G401.6 (cell line): Measurements from ENCODE around the gene PAPPA.

Experiments
- FAIRE-seq: peaks from 2 replicates; lab custom pipeline; 2012; peaks lifted over from hg19 to GRCh38; lab: Jason Lieb, UNC

PAPPA gene

DNA sequence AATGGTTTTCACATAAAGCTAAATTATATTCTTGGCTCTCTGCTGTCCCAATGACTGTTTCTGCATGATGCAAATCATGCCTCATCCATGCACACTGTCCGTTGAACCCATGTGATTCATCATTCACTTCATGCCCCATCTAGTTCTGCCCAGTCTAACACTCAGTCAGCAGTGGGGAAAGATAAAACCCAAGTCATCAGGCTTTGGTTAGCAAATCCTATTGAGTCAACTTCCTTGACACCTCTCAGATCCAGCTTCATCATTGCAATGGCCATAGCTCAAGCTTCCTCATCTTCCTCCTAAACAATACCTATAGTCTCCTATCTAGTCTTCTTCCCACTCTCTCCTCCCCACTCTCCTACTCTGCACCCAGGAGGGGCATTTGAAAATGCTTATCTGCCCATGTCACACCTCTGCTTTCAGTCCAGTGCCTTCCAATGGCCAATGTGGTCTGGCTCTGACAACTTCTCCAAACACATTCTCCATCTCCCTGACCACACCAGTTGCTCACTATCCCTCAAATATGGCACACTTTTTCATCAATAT is 267.5 kb downstream of the PAPPA start:
- FAIRE-seq, result no peak

DNA sequence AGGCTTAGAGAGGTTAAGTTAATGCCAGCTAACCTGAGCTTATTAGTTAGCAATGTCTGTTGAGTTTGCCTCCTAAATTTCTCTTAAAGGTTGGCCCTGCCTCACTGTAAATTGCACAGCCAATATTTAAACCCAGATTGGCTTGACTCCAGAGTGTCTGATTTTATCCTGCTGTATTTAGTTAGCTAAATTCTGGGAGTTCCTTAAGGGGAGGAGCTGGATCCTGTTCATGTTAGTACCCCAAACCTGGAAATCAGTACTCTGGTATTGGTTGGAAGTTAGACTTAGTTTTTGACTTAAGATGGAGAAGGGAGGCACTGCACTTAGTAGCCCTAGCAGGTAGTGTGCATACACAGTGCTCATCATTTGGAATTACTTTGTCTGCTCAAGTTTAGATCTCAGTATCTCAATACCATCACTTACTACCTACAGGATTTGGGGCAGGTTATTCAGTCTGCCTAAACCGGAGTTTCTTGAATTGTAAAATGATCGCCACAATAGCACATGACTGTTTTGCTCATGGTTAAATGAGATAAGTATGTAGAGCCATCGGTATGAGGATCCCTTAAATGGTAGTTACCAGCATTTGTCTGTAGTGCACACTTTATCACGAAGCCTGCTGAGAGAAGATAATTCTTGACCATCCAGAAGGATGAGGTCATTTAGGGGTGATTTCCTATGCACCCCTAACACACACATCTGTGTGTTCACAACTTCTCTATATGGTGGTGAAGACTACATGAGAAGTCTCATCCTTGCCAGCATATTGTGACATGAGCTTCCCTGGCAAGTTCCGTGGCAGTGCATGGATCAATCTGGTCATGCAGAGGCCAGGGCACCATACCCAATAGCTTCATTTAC is 268.8 kb downstream of the PAPPA start:
- no peak for FAIRE-seq

DNA sequence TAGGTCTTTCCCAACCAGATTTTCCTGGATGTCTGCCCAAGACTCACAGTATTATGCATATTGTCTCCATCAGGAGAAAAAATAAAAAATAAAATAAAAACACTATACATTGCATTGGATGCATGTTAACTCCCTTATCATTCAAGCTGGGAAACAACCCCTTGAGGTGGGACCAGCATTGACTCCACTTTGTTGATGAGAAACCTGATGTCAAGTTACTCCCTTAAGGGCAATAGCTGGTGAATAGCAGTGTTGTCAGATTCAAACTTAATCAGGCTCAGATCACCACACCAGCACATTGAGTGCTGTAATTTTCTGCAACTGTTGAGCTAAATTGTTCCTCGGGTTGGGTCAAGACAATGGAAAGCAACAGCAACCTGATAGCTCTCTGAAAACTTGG is 269.6 kb downstream of the PAPPA start:
- no peak for FAIRE-seq

DNA sequence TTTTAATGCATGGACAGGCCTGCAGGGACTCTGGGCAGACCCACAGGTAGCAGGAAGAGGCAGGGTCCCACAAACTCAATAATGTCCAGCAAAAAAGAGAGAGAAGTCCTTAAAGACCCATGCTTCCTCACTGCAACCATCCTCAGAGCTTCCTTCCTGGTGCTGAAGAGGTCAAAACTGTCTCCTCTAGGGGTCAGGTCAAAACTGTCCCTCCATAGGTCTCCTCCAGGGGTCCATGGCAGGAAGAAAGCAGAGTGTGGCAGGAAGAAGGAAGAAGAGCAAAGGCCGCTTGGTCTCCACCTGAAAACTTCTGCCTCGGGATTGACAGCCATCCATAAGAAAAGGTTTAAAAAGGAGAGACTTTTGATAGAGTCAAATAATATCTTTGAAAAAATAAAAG is 271.7 kb downstream of the PAPPA start:
- no peak for FAIRE-seq

DNA sequence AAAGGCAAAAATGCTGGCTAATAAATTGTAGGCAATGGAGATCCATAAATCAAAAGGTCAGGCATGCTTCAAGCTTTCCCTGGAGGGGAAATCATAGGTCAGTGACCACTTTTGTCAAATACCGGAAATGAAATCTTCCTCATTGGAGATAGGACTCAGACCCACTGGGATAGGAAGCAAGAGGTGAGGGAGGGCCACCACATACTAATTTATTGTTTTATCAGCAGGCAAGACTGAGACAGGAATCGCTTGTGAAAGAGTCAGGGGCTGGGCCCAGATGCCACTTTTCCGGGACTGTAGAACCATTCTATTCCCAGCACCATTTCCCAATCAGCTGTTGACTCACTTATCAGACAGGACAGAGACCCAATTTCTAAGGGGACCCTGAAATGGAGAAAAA is 277.3 kb downstream of the PAPPA start:
- no peak for FAIRE-seq

DNA sequence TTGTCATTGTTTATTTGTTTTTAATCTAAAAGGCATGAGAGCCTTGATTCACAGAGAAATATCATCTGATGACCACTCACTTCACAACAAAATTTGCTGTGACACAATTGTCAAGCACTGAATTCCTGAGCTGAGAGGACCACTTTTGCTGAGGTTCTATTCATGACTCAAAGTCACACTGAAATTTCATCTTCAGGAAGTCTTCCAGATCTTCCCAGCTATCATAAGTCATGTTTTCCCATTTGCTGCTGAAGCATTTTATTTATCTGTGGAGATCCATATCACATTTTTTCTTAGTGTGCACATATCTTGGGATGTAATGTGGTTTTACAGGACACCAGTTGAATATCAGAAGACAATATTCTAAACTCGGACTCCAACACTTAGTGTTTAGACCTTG is 278.5 kb downstream of the PAPPA start:
- no peak for FAIRE-seq

DNA sequence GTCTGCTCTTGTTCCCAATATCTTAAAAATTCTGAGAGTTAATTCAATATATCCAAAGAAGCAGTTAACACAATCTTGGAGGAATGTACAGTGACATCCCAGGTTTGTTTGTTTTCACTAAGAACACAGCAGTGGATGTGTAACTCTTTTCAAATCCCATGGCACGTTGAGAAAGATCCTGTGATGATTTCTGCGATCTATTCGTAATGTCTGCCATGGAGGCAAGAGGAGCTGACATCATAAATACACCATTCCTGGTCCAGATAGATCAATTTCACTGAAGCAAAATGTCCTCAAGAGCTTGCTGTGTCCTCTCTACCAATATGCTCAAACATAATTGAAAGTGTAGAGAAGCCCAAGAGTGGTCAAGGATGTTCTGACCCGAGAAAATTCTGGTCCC is 280.7 kb downstream of the PAPPA start:
- FAIRE-seq, result no peak

DNA sequence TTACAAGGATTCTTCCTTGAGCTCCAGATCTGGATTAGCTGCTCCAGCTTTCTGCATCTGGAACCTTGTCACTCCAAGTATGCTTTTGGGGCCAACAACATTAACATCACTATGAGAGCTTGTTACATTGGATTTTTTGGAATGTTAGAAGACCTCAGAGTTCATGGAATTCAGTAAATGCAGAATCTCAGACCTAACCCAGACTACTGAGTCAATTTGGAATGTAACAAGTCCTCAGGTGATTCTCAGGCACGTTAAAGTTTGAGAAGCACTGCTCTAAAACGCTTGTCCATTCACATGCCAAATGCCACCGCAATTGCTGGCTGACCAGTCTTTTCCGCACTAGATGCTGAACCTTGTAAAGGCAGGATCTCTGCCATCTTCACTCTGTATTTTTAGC is 282.1 kb downstream of the PAPPA start:
- no peak for FAIRE-seq

DNA sequence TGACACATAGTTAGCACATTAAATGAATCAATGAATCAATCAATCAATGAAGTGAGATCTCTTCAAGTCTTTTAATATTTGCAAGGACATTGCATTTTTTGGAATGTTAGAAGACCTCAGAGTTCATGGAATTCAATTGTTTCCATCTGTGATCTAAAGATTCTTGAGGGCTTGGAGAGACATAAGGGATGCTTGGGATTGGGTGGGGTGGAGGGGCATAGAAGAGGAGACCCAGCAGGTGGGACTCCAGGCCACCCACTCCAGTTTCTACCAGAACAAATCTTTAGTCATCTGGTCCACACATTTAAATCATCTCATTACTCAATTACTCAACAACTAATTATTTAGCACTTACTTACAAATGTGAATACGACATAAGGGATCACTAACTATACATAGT is 282.5 kb downstream of the PAPPA start:
- FAIRE-seq, result no peak

DNA sequence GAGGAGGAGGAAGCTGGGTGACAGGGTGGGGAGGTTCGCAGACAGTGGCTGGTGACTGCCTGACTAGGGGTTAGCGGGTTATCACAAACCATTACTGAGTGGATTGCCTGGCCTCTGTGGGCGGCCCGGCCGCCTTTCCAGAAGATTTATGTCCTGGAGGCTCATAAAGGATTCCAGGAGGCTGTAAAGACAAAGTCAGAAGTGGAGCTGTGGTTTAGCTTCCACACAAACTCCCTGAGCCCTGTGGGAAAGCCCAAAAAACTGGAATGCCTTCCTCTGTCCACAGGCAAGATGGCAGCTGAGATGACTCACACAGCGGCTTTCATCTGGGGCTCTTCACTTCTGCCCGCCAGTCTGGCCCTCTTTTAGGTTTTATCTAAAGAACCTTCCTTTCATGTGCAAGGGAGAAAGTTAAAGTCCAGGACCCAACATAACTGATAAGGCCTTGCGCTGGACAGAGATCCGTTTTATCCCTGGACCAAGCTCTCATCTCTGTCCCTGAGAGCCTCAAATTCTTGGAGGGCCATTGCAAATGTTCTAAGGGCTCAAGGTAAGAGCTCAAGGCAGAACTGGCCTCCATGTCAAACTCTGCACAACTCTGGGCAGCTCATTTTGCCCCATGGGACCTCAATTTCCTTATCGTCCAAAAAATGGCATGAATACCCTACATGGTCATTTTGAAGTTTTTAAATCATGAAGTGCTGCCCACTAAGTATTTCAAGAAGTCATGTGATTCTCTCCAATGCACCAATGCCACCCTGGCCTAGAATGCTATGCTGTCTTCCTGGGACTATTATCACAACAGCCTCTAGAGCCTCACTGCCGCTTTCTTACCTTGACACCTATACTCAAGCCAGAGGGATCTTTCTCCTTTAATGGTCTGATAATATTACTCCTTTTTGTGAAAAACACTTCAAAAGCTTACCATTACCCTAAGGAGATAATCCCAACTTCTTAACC is 284.1 kb downstream of the PAPPA start:
- no peak for FAIRE-seq

DNA sequence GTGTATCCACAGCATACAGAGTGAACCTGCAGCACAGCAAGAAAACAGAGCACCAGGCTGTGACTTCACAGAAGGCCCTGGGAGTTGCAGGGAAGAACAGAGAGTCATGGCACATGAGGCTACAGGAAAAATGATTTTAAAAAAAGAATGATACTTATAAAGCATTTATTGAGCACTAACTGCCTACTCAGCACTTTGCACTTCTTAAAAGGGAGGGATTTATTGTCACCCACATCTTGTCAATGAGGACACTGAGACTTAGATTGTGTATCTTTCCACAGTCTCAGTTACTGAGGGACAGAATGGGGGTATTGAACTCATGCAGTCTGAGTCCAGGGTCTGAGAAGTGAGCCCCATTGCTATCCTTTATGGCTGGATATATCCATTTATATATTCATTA is 288.9 kb downstream of the PAPPA start:
- FAIRE-seq, result no peak

DNA sequence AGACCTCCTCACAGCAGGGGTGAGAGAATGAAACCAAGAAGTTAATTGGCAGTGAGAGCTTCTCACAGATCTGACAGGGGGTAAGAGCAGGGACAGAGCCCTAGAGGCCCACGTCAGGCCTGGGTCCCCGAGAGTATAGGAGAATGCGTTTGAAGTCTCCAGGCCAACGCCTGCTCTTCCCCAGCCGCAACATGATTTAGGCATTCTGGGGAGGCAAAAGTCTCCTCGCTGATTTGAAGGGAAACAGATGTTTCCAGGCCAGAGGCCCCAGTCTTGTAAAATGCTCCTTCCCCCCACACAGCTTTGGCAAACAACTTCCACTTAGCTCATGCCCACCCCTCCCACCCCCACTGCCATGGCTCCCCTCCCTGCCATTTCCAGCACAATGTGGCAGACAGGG is 294.3 kb downstream of the PAPPA start:
- FAIRE-seq, result no peak

DNA sequence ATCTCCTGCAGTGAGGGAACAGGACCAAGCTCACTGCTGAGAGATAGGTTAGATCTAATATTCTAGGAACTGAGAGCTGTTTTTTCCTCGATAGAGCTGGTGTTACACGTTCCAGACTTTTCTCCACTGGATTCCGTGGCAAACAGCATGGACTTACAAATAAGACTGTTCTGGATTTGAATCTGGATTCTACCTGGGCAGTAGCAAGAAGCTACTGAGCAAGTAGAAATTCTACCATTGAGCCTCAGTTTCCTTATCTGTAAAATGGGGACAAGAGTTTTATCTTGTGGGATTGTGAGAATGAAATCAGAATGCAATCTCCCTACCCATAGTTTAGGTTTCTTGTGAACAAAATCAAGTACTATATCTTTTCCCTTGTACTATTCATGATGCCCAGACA is 294.8 kb downstream of the PAPPA start:
- no peak for FAIRE-seq

DNA sequence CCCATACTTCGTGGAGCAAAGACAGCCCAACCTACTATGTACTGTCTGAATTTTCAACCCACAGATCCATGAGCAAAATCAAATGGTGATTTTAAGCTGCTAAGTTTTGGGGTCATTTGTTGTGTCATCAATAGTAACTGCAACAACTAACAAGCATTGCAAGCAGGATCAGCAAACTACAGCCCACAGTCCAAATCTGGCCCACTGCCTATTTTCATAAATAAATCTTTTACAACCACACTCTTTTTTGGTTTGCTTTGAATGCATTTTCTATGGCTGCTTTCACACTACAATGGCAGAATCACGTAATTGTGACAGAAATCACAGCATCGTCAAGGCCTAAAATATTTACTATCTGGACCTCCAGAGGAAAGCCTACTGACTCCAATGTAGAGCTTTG is 296.4 kb downstream of the PAPPA start:
- FAIRE-seq, result no peak

DNA sequence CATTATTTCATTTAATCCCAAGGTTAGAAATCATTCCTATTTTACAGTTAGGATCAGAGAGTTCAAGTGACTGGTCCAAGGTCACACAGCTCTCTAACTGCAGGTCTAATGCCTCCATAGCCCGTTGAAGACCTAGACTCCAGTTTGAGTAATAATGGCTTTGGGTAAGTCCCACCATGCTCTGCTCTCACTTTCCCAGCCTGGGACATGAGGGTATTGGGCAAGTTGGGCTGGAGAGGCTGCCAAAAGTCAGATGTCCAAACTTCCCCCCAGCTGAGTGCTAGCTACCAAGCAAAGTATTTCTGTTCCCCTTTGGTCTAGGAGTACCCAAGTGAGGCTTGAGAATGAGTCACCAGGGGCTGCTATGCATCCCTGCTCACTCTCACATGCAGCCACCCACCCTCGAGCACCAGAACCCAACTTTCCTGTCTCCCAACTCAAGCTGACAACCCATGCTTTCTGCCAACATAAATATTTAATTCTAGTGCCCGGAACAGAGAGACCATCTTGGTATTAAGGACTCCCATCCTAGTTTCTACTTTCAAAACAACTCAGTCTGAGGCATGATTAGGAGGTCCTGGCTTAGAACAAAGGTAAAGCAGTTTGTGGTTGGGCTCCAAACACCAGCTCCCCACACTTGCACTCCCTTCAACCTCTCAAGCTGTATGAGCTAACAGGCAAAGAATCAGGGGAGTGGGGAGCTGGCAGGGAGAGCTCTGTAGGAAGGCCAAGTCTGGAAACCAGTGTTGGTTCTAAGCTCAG is 297.0 kb downstream of the PAPPA start:
- no peak for FAIRE-seq

DNA sequence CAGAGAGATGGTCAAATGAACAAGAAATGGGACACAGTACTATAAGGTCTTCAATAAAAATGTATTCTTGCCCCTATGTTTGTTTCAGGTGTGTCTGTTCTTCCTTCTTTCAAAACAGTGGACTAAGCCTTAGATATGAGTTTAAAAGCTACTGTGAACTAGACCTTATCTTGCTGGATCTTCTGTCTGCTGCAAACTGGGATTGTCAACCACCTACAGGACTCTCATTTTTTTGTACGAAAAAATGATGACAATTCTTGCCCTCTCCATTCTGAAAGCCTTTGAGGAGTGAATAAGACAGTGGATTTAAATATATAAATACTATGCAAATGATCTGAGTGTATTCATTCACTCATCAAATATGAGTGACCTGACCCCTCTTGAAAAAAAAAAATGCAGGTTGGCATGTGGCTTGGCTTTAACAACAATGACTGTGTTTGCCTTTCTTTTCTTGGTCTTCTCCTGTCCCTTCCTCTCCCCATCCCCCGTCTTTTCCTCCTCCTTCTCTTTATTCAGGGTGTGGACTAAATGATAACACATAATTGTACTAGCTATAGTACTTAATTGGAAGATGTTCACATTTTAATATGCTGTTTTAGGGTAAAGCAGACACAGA is 298.0 kb downstream of the PAPPA start:
- FAIRE-seq, result no peak
